ENCODE results near the gene ZBTB20.

ZBTB20 gene

GRCh38 chr3:114484919-114485318 is 662.2 kb downstream of the ZBTB20 start:
- Histone ChIP-seq H3K4me3 (ENCODE audit: low read length) (no peak overlapping the region), H3K27ac (ENCODE audit: low read depth, low read length) (no peak overlapping the region), H3K36me3 (ENCODE audit: insufficient read depth, low read length) (no peaks in the 10 kb centered on the region), H3K9ac (ENCODE audit: low read depth, low read length) (no peak overlapping the region), H3K27me3 (ENCODE audit: insufficient read depth, low read length) (no peaks in the 10 kb centered on the region), H3K4me1 (ENCODE audit: insufficient read depth, low read length) (no peaks in the 10 kb centered on the region), H3K9me3 (ENCODE audit: insufficient read depth, low read depth, low read length) (no peaks in the 10 kb centered on the region)
- WGBS: 86% methylated on average over 2 of the region's 3 CpGs

- Histone ChIP-seq H3K27ac (ENCODE audit: low read depth, low read length) (no peak overlapping the region), H3K4me3 (ENCODE audit: low read length) (no peak overlapping the region), H3K9me3 (ENCODE audit: insufficient read depth, low read depth, low read length) (no peaks in the 10 kb centered on the region), H3K27me3 (ENCODE audit: insufficient read depth, low read length) (no peaks in the 10 kb centered on the region), H3K4me1 (ENCODE audit: insufficient read depth, low read length) (no peaks in the 10 kb centered on the region), H3K36me3 (ENCODE audit: insufficient read depth, low read length) (no peaks in the 10 kb centered on the region), H3K9ac (ENCODE audit: low read depth, low read length) (no peak overlapping the region)
- WGBS: 96% methylated on average over 7 of the region's 7 CpGs
These were observed 666.0 kb downstream of the ZBTB20 start for GRCh38 chr3:114481113-114481512.

- Histone ChIP-seq H3K4me1 (ENCODE audit: insufficient read depth, low read length) (no peaks in the 10 kb centered on the region), H3K27me3 (ENCODE audit: insufficient read depth, low read length) (no peaks in the 10 kb centered on the region), H3K9me3 (ENCODE audit: insufficient read depth, low read depth, low read length) (no peaks in the 10 kb centered on the region), H3K36me3 (ENCODE audit: insufficient read depth, low read length) (no peaks in the 10 kb centered on the region), H3K9ac (ENCODE audit: low read depth, low read length) (no peak overlapping the region), H3K27ac (ENCODE audit: low read depth, low read length) (no peak overlapping the region), H3K4me3 (ENCODE audit: low read length) (no peak overlapping the region)
- 100% methylated on average over 2 of the region's 3 CpGs for WGBS
These were observed 666.6 kb downstream of the ZBTB20 start for GRCh38 chr3:114480442-114480841.

GRCh38 chr3:114478801-114479200 is 668.3 kb downstream of the ZBTB20 start:
- Histone ChIP-seq H3K27ac (ENCODE audit: low read depth, low read length) (no peak overlapping the region), H3K27me3 (ENCODE audit: insufficient read depth, low read length) (no peaks in the 10 kb centered on the region), H3K36me3 (ENCODE audit: insufficient read depth, low read length) (no peaks in the 10 kb centered on the region), H3K9ac (ENCODE audit: low read depth, low read length) (no peak overlapping the region), H3K4me3 (ENCODE audit: low read length) (no peak overlapping the region), H3K9me3 (ENCODE audit: insufficient read depth, low read depth, low read length) (no peaks in the 10 kb centered on the region), H3K4me1 (ENCODE audit: insufficient read depth, low read length) (no peaks in the 10 kb centered on the region)

GRCh38 chr3:114476511-114476910 is 670.6 kb downstream of the ZBTB20 start:
- Histone ChIP-seq H3K36me3 (ENCODE audit: insufficient read depth, low read length) (no peaks in the 10 kb centered on the region), H3K4me3 (ENCODE audit: low read length) (no peak overlapping the region), H3K27me3 (ENCODE audit: insufficient read depth, low read length) (no peaks in the 10 kb centered on the region), H3K4me1 (ENCODE audit: insufficient read depth, low read length) (no peaks in the 10 kb centered on the region), H3K9ac (ENCODE audit: low read depth, low read length) (no peak overlapping the region), H3K27ac (ENCODE audit: low read depth, low read length) (no peak overlapping the region), H3K9me3 (ENCODE audit: insufficient read depth, low read depth, low read length) (no peaks in the 10 kb centered on the region)

- H3K9ac ChIP-seq (ENCODE audit: low read depth, low read length): no peak overlapping the region
- WGBS: 90% methylated on average over 1 of the region's 2 CpGs
- no peaks in the 10 kb centered on the region for H3K27me3 ChIP-seq (ENCODE audit: insufficient read depth, low read length)
- H3K36me3 ChIP-seq (ENCODE audit: insufficient read depth, low read length): no peaks in the 10 kb centered on the region
- no peak overlapping the region for H3K4me3 ChIP-seq (ENCODE audit: low read length)
- no peaks in the 10 kb centered on the region for H3K4me1 ChIP-seq (ENCODE audit: insufficient read depth, low read length)
- H3K9me3 ChIP-seq (ENCODE audit: insufficient read depth, low read depth, low read length): no peaks in the 10 kb centered on the region
- H3K27ac ChIP-seq (ENCODE audit: low read depth, low read length): no peak overlapping the region
These were observed 675.6 kb downstream of the ZBTB20 start for GRCh38 chr3:114471478-114471877.

GRCh38 chr3:114469070-114469469 is 678.0 kb downstream of the ZBTB20 start:
- H3K27me3 ChIP-seq (ENCODE audit: insufficient read depth, low read length): no peaks in the 10 kb centered on the region
- H3K4me3 ChIP-seq (ENCODE audit: low read length): no peak overlapping the region
- peaks cover 7% of the 10 kb centered on the region for H3K4me1 ChIP-seq (ENCODE audit: insufficient read depth, low read length)
- no peaks in the 10 kb centered on the region for H3K9me3 ChIP-seq (ENCODE audit: insufficient read depth, low read depth, low read length)
- H3K36me3 ChIP-seq (ENCODE audit: insufficient read depth, low read length): no peaks in the 10 kb centered on the region
- no peak overlapping the region for H3K27ac ChIP-seq (ENCODE audit: low read depth, low read length)
- no peak overlapping the region for H3K9ac ChIP-seq (ENCODE audit: low read depth, low read length)
- 86% methylated on average over 1 of the region's 1 CpG for WGBS

GRCh38 chr3:114466816-114467215 is 680.3 kb downstream of the ZBTB20 start:
- no peak overlapping the region for H3K9ac ChIP-seq (ENCODE audit: low read depth, low read length)
- H3K4me1 ChIP-seq (ENCODE audit: insufficient read depth, low read length): peaks cover 7% of the 10 kb centered on the region
- 81% methylated on average over 4 of the region's 4 CpGs for WGBS
- H3K27me3 ChIP-seq (ENCODE audit: insufficient read depth, low read length): no peaks in the 10 kb centered on the region
- no peaks in the 10 kb centered on the region for H3K9me3 ChIP-seq (ENCODE audit: insufficient read depth, low read depth, low read length)
- H3K36me3 ChIP-seq (ENCODE audit: insufficient read depth, low read length): no peaks in the 10 kb centered on the region
- H3K27ac ChIP-seq (ENCODE audit: low read depth, low read length): no peak overlapping the region
- H3K4me3 ChIP-seq (ENCODE audit: low read length): no peak overlapping the region

GRCh38 chr3:114466251-114466650 is 680.8 kb downstream of the ZBTB20 start:
- no peak overlapping the region for H3K27ac ChIP-seq (ENCODE audit: low read depth, low read length)
- 96% methylated on average over 2 of the region's 2 CpGs for WGBS
- no peaks in the 10 kb centered on the region for H3K9me3 ChIP-seq (ENCODE audit: insufficient read depth, low read depth, low read length)
- no peak overlapping the region for H3K9ac ChIP-seq (ENCODE audit: low read depth, low read length)
- H3K36me3 ChIP-seq (ENCODE audit: insufficient read depth, low read length): no peaks in the 10 kb centered on the region
- H3K4me1 ChIP-seq (ENCODE audit: insufficient read depth, low read length): peaks cover 7% of the 10 kb centered on the region
- no peaks in the 10 kb centered on the region for H3K27me3 ChIP-seq (ENCODE audit: insufficient read depth, low read length)
- no peak overlapping the region for H3K4me3 ChIP-seq (ENCODE audit: low read length)

- Histone ChIP-seq H3K27me3 (ENCODE audit: insufficient read depth, low read length) (no peaks in the 10 kb centered on the region), H3K9ac (ENCODE audit: low read depth, low read length) (no peak overlapping the region), H3K4me3 (ENCODE audit: low read length) (no peak overlapping the region), H3K4me1 (ENCODE audit: insufficient read depth, low read length) (peaks cover 7% of the 10 kb centered on the region), H3K9me3 (ENCODE audit: insufficient read depth, low read depth, low read length) (no peaks in the 10 kb centered on the region), H3K36me3 (ENCODE audit: insufficient read depth, low read length) (no peaks in the 10 kb centered on the region), H3K27ac (ENCODE audit: low read depth, low read length) (no peak overlapping the region)
These were observed 682.5 kb downstream of the ZBTB20 start for GRCh38 chr3:114464548-114464947.

GRCh38 chr3:114462750-114463149 is 684.3 kb downstream of the ZBTB20 start:
- WGBS: 91% methylated on average over 3 of the region's 3 CpGs
- peaks cover 7% of the 10 kb centered on the region for H3K4me1 ChIP-seq (ENCODE audit: insufficient read depth, low read length)

GRCh38 chr3:114460459-114460858 is 686.6 kb downstream of the ZBTB20 start:
- no peaks in the 10 kb centered on the region for H3K9me3 ChIP-seq (ENCODE audit: insufficient read depth, low read depth, low read length)
- no peaks in the 10 kb centered on the region for H3K27me3 ChIP-seq (ENCODE audit: insufficient read depth, low read length)
- WGBS: no CpG with 5 or more reads among the region's 1 CpG

More at GRCh38 chr3:114462750-114463149, 684.3 kb downstream of the ZBTB20 start:
- no peak overlapping the region for H3K9ac ChIP-seq (ENCODE audit: low read depth, low read length)
- no peak overlapping the region for H3K4me3 ChIP-seq (ENCODE audit: low read length)
- H3K27ac ChIP-seq (ENCODE audit: low read depth, low read length): no peak overlapping the region
- no peaks in the 10 kb centered on the region for H3K9me3 ChIP-seq (ENCODE audit: insufficient read depth, low read depth, low read length)
- H3K36me3 ChIP-seq (ENCODE audit: insufficient read depth, low read length): no peaks in the 10 kb centered on the region
- no peaks in the 10 kb centered on the region for H3K27me3 ChIP-seq (ENCODE audit: insufficient read depth, low read length)

More at GRCh38 chr3:114460459-114460858, 686.6 kb downstream of the ZBTB20 start:
- Histone ChIP-seq H3K4me3 (ENCODE audit: low read length) (no peak overlapping the region), H3K27ac (ENCODE audit: low read depth, low read length) (no peak overlapping the region), H3K9ac (ENCODE audit: low read depth, low read length) (no peak overlapping the region), H3K36me3 (ENCODE audit: insufficient read depth, low read length) (no peaks in the 10 kb centered on the region), H3K4me1 (ENCODE audit: insufficient read depth, low read length) (peaks cover 9% of the 10 kb centered on the region)
